Spinal cord (tissue), 10 donors: Measurements from ENCODE around the gene RNF44. TPM values are rescaled to one million over a fixed set of nuclear protein-coding genes. Genes with fewer than 3 reads are reported as not detected.
A peak's percentile ranks its signal among the peaks of the same experiment; 100 is the strongest.

Experiments
- DNase-seq, 6 donors: peaks; one replicate each; pipeline versions ENCODE4 v3.0.0 to v3.0.0-alpha.2; 2013 to 2015; ENCODE audit warnings: low spot score in 6 of 6, low read depth in 4 of 6
- H3K27ac ChIP-seq: one replicate; pipeline ENCODE4 v1.5.1; 2013; ENCODE audit warnings: low read depth, low read length, control low read depth
- H3K27me3 ChIP-seq: one replicate; pipeline ENCODE4 v1.6.1; 2013; ENCODE audit warnings: low read length; ENCODE audit not compliant: control insufficient read depth, insufficient read depth
- H3K36me3 ChIP-seq: one replicate; pipeline ENCODE4 v1.6.1; 2013; ENCODE audit warnings: low read length; ENCODE audit not compliant: control insufficient read depth, insufficient read depth
- H3K4me1 ChIP-seq: one replicate; pipeline ENCODE4 v1.6.1; 2013; ENCODE audit warnings: low read length; ENCODE audit not compliant: control insufficient read depth, insufficient read depth
- H3K4me3 ChIP-seq: one replicate; pipeline ENCODE4 v1.5.1; 2013; ENCODE audit warnings: low read depth, low read length, control low read depth
- H3K9me3 ChIP-seq: one replicate; pipeline ENCODE4 v1.6.1; 2013; ENCODE audit warnings: low read length; ENCODE audit not compliant: control insufficient read depth, insufficient read depth
- WGBS: methylation state at CpG from one replicate; pipeline ENCODE4 v1.1.5; 2013; ENCODE audit warnings: missing lambda C conversion rate; ENCODE audit not compliant: insufficient coverage; 5-methylcytosine and 5-hydroxymethylcytosine counted together
- polyA plus RNA-seq, 2 donors: library from polyadenylated mRNA; unstranded; fragments of 120-200 nt; gene quantifications; one replicate each; pipeline ENCODE4 v1.2.1, GENCODE V29; 2013; ENCODE audit not compliant: insufficient read length in 2 of 2
- total RNA-seq, 2 donors: library from RNA; depleted of rRNA in 1 of 2; stranded (reverse); fragments of 120-200 nt in 1 of 2; fragments of >200 nt in 1 of 2; gene quantifications; one replicate each; pipeline versions ENCODE4 v1.2.3 to v1.2.4, GENCODE V29; 2013 to 2014
- donor health status: healthy.

RNF44 gene
- total and polyA plus RNA-seq, 4 donors: 8.1 to 74.9 (median 41.1) TPM

- Histone ChIP-seq H3K27me3 (no peaks in the 10 kb centered on the region), H3K36me3 (peaks cover 77% of the 10 kb centered on the region)
Observed at GRCh38 chr5:176530983-176531901, 6.0 kb downstream of the RNF44 start.

GRCh38 chr5:176530393-176530982 is 6.7 kb downstream of the RNF44 start:
- DNase-seq: no peak
- 75% methylated on average over 16 of the region's 28 CpGs for WGBS
- H3K4me1 ChIP-seq: peaks cover 55% of the 10 kb centered on the region
- H3K4me3 ChIP-seq: no peak overlapping the region
- no peaks in the 10 kb centered on the region for H3K27me3 ChIP-seq
- no peaks in the 10 kb centered on the region for H3K9me3 ChIP-seq
- no peak overlapping the region for H3K27ac ChIP-seq
- peaks cover 81% of the 10 kb centered on the region for H3K36me3 ChIP-seq

More at GRCh38 chr5:176530983-176531901, 6.0 kb downstream of the RNF44 start:
- H3K9me3 ChIP-seq: no peaks in the 10 kb centered on the region
- DNase-seq: peak in 2 of 6 donors; percentile 81 to 82
- 40% methylated on average over 17 of the region's 24 CpGs for WGBS
- H3K27ac ChIP-seq: peak overlapping the region; percentile 50
- no peak overlapping the region for H3K4me3 ChIP-seq
- peaks cover 62% of the 10 kb centered on the region for H3K4me1 ChIP-seq

- no peak overlapping the region for H3K4me3 ChIP-seq
- DNase-seq: no peak
- H3K4me1 ChIP-seq: peaks cover 47% of the 10 kb centered on the region
- H3K27ac ChIP-seq: no peak overlapping the region
- peaks cover 81% of the 10 kb centered on the region for H3K36me3 ChIP-seq
- 90% methylated on average over 6 of the region's 11 CpGs for WGBS
- H3K27me3 ChIP-seq: no peaks in the 10 kb centered on the region
- no peaks in the 10 kb centered on the region for H3K9me3 ChIP-seq
Observed at GRCh38 chr5:176529741-176530141, 7.5 kb downstream of the RNF44 start.

GRCh38 chr5:176529116-176529740 is 8.0 kb downstream of the RNF44 start:
- peaks cover 78% of the 10 kb centered on the region for H3K36me3 ChIP-seq
- no peak overlapping the region for H3K4me3 ChIP-seq
- H3K9me3 ChIP-seq: no peaks in the 10 kb centered on the region
- WGBS: 93% methylated on average over 20 of the region's 26 CpGs
- DNase-seq: no peak
- H3K27me3 ChIP-seq: no peaks in the 10 kb centered on the region
- H3K27ac ChIP-seq: no peak overlapping the region
- peaks cover 42% of the 10 kb centered on the region for H3K4me1 ChIP-seq

- H3K4me3 ChIP-seq: no peak overlapping the region
- H3K36me3 ChIP-seq: peaks cover 73% of the 10 kb centered on the region
- H3K4me1 ChIP-seq: peaks cover 37% of the 10 kb centered on the region
- no peak overlapping the region for H3K27ac ChIP-seq
- H3K27me3 ChIP-seq: no peaks in the 10 kb centered on the region
- no peaks in the 10 kb centered on the region for H3K9me3 ChIP-seq
- no peak for DNase-seq
- 95% methylated on average over 17 of the region's 17 CpGs for WGBS
Observed at GRCh38 chr5:176528761-176529115, 8.5 kb downstream of the RNF44 start.

- no peak overlapping the region for H3K4me3 ChIP-seq
- H3K36me3 ChIP-seq: peaks cover 73% of the 10 kb centered on the region
- DNase-seq: no peak
- H3K4me1 ChIP-seq: peaks cover 33% of the 10 kb centered on the region
- WGBS: 86% methylated on average over 9 of the region's 11 CpGs
- no peaks in the 10 kb centered on the region for H3K27me3 ChIP-seq
- no peaks in the 10 kb centered on the region for H3K9me3 ChIP-seq
- H3K27ac ChIP-seq: no peak overlapping the region
Observed at GRCh38 chr5:176528301-176528700, 8.9 kb downstream of the RNF44 start.

- Histone ChIP-seq H3K36me3 (peaks cover 66% of the 10 kb centered on the region), H3K4me3 (no peak overlapping the region), H3K27ac (no peak overlapping the region)
Observed at GRCh38 chr5:176527246-176528222, 9.7 kb downstream of the RNF44 start.

GRCh38 chr5:176526462-176526861 is 10.7 kb downstream of the RNF44 start:
- H3K4me3 ChIP-seq: no peak overlapping the region
- H3K4me1 ChIP-seq: peaks cover 15% of the 10 kb centered on the region
- H3K27me3 ChIP-seq: no peaks in the 10 kb centered on the region
- H3K36me3 ChIP-seq: peaks cover 55% of the 10 kb centered on the region
- 100% methylated on average over 1 of the region's 9 CpGs for WGBS
- no peak for DNase-seq
- no peak overlapping the region for H3K27ac ChIP-seq
- no peaks in the 10 kb centered on the region for H3K9me3 ChIP-seq

More at GRCh38 chr5:176527246-176528222, 9.7 kb downstream of the RNF44 start:
- DNase-seq: no peak
- 81% methylated on average over 23 of the region's 34 CpGs for WGBS
- H3K9me3 ChIP-seq: no peaks in the 10 kb centered on the region
- H3K27me3 ChIP-seq: no peaks in the 10 kb centered on the region
- peaks cover 25% of the 10 kb centered on the region for H3K4me1 ChIP-seq

GRCh38 chr5:176525677-176526076 is 11.5 kb downstream of the RNF44 start:
- no peaks in the 10 kb centered on the region for H3K9me3 ChIP-seq
- 91% methylated on average over 8 of the region's 9 CpGs for WGBS
- peaks cover 47% of the 10 kb centered on the region for H3K36me3 ChIP-seq
- no peak overlapping the region for H3K27ac ChIP-seq
- H3K4me1 ChIP-seq: peaks cover 7% of the 10 kb centered on the region
- DNase-seq: no peak
- no peak overlapping the region for H3K4me3 ChIP-seq
- H3K27me3 ChIP-seq: no peaks in the 10 kb centered on the region
